K562 treated with DMSO at 1 percent for 48 hours (cell line): ENCODE measurements around the gene MRPS23. TPM values are rescaled to one million over a fixed set of nuclear protein-coding genes. Genes with fewer than 3 reads are reported as not detected.

Experiments used
- total RNA-seq: library from RNA; unstranded; fragments of 300-600 nt; gene quantifications from 2 replicates; pipeline ENCODE4 v1.2.3, GENCODE V29; 2022; ENCODE audit warnings: low replicate concordance; ENCODE audit errors: extremely low read depth

The MRPS23 gene
- total RNA-seq, result not detected in 2 replicates

GRCh38 chr17:57849874-57850754, at the start of gene MRPS23:
TSS of gene MRPS23 (minus strand) at chr17:57850044. CDS start at chr17:57850010, 34 bp downstream.

Other genes starting within 250 kb of the MRPS23 start
- not detected in 2 replicates for gene CCDC182, start 104.7 kb downstream of the MRPS23 start, total RNA-seq
- not detected in 2 replicates for gene CUEDC1, start 105.4 kb upstream of the MRPS23 start, total RNA-seq
- not detected in 2 replicates for gene VEZF1, start 138.2 kb upstream of the MRPS23 start, total RNA-seq
- not detected in 2 replicates for gene SRSF1, start 157.2 kb upstream of the MRPS23 start, total RNA-seq
- gene DYNLL2, start 233.4 kb upstream of the MRPS23 start, total RNA-seq, result not detected in 2 replicates